ENCODE results near the gene CEP41. TPM values are rescaled to one million over a fixed set of nuclear protein-coding genes. Genes with fewer than 3 reads are reported as not detected.

Gene CEP41
- polyA plus RNA-seq, 1 donor (not counting 4 experiments of a cell fraction or from before 2014, with no cell fraction given), result 13.4 TPM

- Histone ChIP-seq H4K20me1 (ENCODE audit: control insufficient read depth, extremely low read depth, insufficient read depth, low read length) (no peaks in the 10 kb centered on the region), H3K9me3 (ENCODE audit: control insufficient read depth, low read depth, low read length) (no peaks in the 10 kb centered on the region), H3K9ac (ENCODE audit: control insufficient read depth, extremely low read depth, insufficient read depth, low read length) (no peak overlapping the region), H3K4me1 (ENCODE audit: control insufficient read depth, extremely low read depth, insufficient read depth, low read length) (no peaks in the 10 kb centered on the region), H2AFZ (ENCODE audit: control insufficient read depth, low read length) (no peak overlapping the region), H3K27me3 (ENCODE audit: control insufficient read depth, extremely low read depth, insufficient read depth, low read length) (no peaks in the 10 kb centered on the region), H3K36me3 (ENCODE audit: control insufficient read depth in 2 of 2, extremely low read depth in 1 of 2, insufficient read depth in 2 of 2, low read length in 2 of 2) (no peaks in the 10 kb centered on the region), H3K4me3 (ENCODE audit: control insufficient read depth in 2 of 3, extremely low read depth in 1 of 3, insufficient read depth in 2 of 3, low read depth in 1 of 3, low read length in 3 of 3) (no peak overlapping the region), H3K79me2 (ENCODE audit: control insufficient read depth, insufficient read depth, low read length) (no peaks in the 10 kb centered on the region), H3K9me1 (ENCODE audit: control insufficient read depth, extremely low read depth, insufficient read depth, low read length) (no peaks in the 10 kb centered on the region), H3K4me2 (ENCODE audit: control insufficient read depth, extremely low read depth, insufficient read depth, low read depth, low read length) (no peak overlapping the region), H3K27ac (ENCODE audit: control insufficient read depth, insufficient read depth, low read length) (no peak overlapping the region)
- TF ChIP-seq CTCF (optimal IDR thresholded peaks at IDR 0.05 in 1 of 3, IDR thresholded peaks at IDR 0.05 in 1 of 3, conservative IDR thresholded peaks at IDR 0.05 in 1 of 3; ENCODE audit: extremely low read depth in 1 of 3, insufficient read depth in 2 of 3, low read length in 3 of 3) (no peak), EZH2 (IDR thresholded peaks at IDR 0.05; ENCODE audit: low read length) (no peak)
- dilution Hi-C loops (cut with MboI; ENCODE audit: extremely low pct_ligation_motif_present, low sequenced_read_pairs), result no loop called here
- FAIRE-seq (no peak), DNase-seq (ENCODE audit: low read depth, low spot score) (no peak)
Observed at GRCh38 chr7:130409067-130409711, 31.6 kb downstream of the CEP41 start.

- H3K9me3 ChIP-seq (ENCODE audit: control insufficient read depth, low read depth, low read length), result no peaks in the 10 kb centered on the region
- H3K36me3 ChIP-seq (ENCODE audit: control insufficient read depth in 2 of 2, extremely low read depth in 1 of 2, insufficient read depth in 2 of 2, low read length in 2 of 2), result peaks cover 2 to 4% of the 10 kb centered on the region in 2 experiments
- H3K4me2 ChIP-seq (ENCODE audit: control insufficient read depth, extremely low read depth, insufficient read depth, low read depth, low read length), result no peak overlapping the region
- DNase-seq (ENCODE audit: low read depth, low spot score) (no peak), FAIRE-seq (no peak)
- no peaks in the 10 kb centered on the region for H3K9me1 ChIP-seq (ENCODE audit: control insufficient read depth, extremely low read depth, insufficient read depth, low read length)
- dilution Hi-C loops (cut with MboI; ENCODE audit: extremely low pct_ligation_motif_present, low sequenced_read_pairs), result no loop called here
- no peaks in the 10 kb centered on the region for H3K27me3 ChIP-seq (ENCODE audit: control insufficient read depth, extremely low read depth, insufficient read depth, low read length)
- H3K4me1 ChIP-seq (ENCODE audit: control insufficient read depth, extremely low read depth, insufficient read depth, low read length), result no peaks in the 10 kb centered on the region
- no peak overlapping the region for H2AFZ ChIP-seq (ENCODE audit: control insufficient read depth, low read length)
- H3K4me3 ChIP-seq (ENCODE audit: control insufficient read depth in 2 of 3, extremely low read depth in 1 of 3, insufficient read depth in 2 of 3, low read depth in 1 of 3, low read length in 3 of 3), result no peak overlapping the region
- H3K27ac ChIP-seq (ENCODE audit: control insufficient read depth, insufficient read depth, low read length), result no peak overlapping the region
- no peaks in the 10 kb centered on the region for H4K20me1 ChIP-seq (ENCODE audit: control insufficient read depth, extremely low read depth, insufficient read depth, low read length)
- no peak overlapping the region for H3K9ac ChIP-seq (ENCODE audit: control insufficient read depth, extremely low read depth, insufficient read depth, low read length)
- no peaks in the 10 kb centered on the region for H3K79me2 ChIP-seq (ENCODE audit: control insufficient read depth, insufficient read depth, low read length)
- TF ChIP-seq EZH2 (IDR thresholded peaks at IDR 0.05; ENCODE audit: low read length), result no peak
- TF ChIP-seq CTCF (optimal IDR thresholded peaks at IDR 0.05 in 1 of 3, IDR thresholded peaks at IDR 0.05 in 1 of 3, conservative IDR thresholded peaks at IDR 0.05 in 1 of 3; ENCODE audit: extremely low read depth in 1 of 3, insufficient read depth in 2 of 3, low read length in 3 of 3), result no peak
Observed at GRCh38 chr7:130405003-130405402, 35.8 kb downstream of the CEP41 start.
